NAMALWA (cell line): Measurements from ENCODE around the gene IREB2.
A peak's percentile ranks its signal among the peaks of the same experiment; 100 is the strongest.
"Not testable (repeated sequence)": the region's sequence is repeated elsewhere in the genome, so short reads cannot be mapped to it uniquely, and the experiment has no call there.

Experiments
- DNase-seq: peaks from one replicate; pipeline ENCODE4 v3.0.0-alpha.2; 2015; ENCODE audit warnings: low spot score

The IREB2 gene

GRCh38 chr15:78434711-78435110 lies 3.3 kb upstream of the IREB2 start:
- not testable (repeated sequence) for DNase-seq

GRCh38 chr15:78437107-78437761 lies 782 bp upstream of the IREB2 start:
- no peak for DNase-seq

- DNase-seq = peak; percentile 76
Measured at GRCh38 chr15:78438619-78439285, 736 bp downstream of the IREB2 start.

GRCh38 chr15:78440375-78441373 lies 2.7 kb downstream of the IREB2 start:
- DNase-seq = no peak

- DNase-seq = no peak
Measured at GRCh38 chr15:78444255-78444654, 6.2 kb downstream of the IREB2 start.

- no peak for DNase-seq
Measured at GRCh38 chr15:78445875-78446274, 7.9 kb downstream of the IREB2 start.

- no peak for DNase-seq
Measured at GRCh38 chr15:78446551-78446950, 8.5 kb downstream of the IREB2 start.

GRCh38 chr15:78448441-78449219 lies 10.6 kb downstream of the IREB2 start:
- DNase-seq = no peak

GRCh38 chr15:78449220-78449999 lies 11.4 kb downstream of the IREB2 start:
- no peak for DNase-seq

- no peak for DNase-seq
Measured at GRCh38 chr15:78450285-78450858, 12.4 kb downstream of the IREB2 start.

GRCh38 chr15:78452485-78452884 lies 14.5 kb downstream of the IREB2 start:
- no peak for DNase-seq

- no peak for DNase-seq
Measured at GRCh38 chr15:78453447-78453846, 15.4 kb downstream of the IREB2 start.

- DNase-seq = peak; percentile 36
Measured at GRCh38 chr15:78454992-78455391, 17.0 kb downstream of the IREB2 start.

- DNase-seq = no peak
Measured at GRCh38 chr15:78455749-78456148, 17.7 kb downstream of the IREB2 start.

GRCh38 chr15:78456426-78456825 lies 18.4 kb downstream of the IREB2 start:
- DNase-seq = no peak

GRCh38 chr15:78457101-78457500 lies 19.1 kb downstream of the IREB2 start:
- no peak for DNase-seq

- DNase-seq = no peak
Measured at GRCh38 chr15:78460737-78461136, 22.7 kb downstream of the IREB2 start.

- DNase-seq = peak; percentile 32
Measured at GRCh38 chr15:78461171-78461888, 23.3 kb downstream of the IREB2 start.

GRCh38 chr15:78469031-78469430 lies 31.0 kb downstream of the IREB2 start:
- no peak for DNase-seq

- DNase-seq = no peak
Measured at GRCh38 chr15:78477295-78477694, 39.3 kb downstream of the IREB2 start.
